Pulmonary artery endothelial cell (primary cell): ENCODE measurements around the gene HBEGF. TPM values are rescaled to one million over a fixed set of nuclear protein-coding genes. Genes with fewer than 3 reads are reported as not detected.

Experiments used
- DNase-seq: peaks from one replicate; pipeline ENCODE4 v3.0.0-alpha.2; 2011; ENCODE audit warnings: low read depth, low spot score
- total RNA-seq: library from RNA; depleted of rRNA; stranded (reverse); fragments of >200 nt; gene quantifications from 2 replicates; pipeline ENCODE4 v1.2.3, GENCODE V29; 2014

HBEGF gene, protein sequence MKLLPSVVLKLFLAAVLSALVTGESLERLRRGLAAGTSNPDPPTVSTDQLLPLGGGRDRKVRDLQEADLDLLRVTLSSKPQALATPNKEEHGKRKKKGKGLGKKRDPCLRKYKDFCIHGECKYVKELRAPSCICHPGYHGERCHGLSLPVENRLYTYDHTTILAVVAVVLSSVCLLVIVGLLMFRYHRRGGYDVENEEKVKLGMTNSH
- 16.6 and 24.3 TPM in 2 replicates for total RNA-seq

DNA sequence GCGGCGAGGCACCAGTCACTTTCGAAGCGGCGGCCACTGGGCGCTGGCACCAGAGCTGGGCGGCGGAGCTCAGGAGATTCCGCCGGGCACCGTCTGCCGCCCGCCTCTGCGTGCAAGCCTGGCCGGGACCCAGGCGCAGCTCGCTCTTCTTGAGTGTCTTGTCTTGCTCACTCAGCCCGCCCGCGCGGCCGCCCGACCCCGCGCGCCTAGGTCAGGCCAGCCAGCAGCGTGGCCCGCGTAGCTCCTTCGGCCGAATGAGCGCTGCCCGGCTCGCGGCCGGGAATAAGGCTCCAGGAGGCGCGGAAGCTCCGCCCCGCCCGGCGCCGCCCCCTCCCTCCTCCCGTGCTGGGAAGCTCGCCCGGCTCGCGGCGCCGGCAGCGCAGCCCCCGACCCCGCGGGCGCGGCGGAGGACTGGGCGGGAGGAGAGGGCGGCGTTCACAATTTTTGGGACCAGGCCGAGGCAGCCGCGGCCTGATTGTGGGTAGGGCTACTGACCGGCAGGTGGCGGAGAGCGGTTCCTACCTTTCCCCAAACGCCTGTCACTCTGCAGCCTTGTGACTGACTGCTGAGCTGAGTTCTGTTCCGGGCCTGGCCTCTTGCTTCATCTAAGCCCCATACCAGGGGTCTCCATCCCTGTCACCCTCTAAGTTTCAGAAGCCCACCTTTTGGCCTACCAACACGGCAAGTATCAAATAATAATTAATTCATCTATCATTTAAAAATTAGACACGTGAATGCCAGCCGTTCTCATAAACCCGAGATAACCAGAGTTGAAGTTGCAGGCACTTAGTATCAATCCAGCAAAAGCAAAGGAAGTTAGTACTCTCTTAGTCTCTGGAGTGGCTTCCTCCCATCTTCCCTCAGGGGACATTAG, at the start of gene HBEGF:
Gene HBEGF, minus strand, starts transcription at position 256 of the 874 bp plus-strand sequence. CDS start 275 bp downstream, outside the sequence.
- no peak for DNase-seq

DNA sequence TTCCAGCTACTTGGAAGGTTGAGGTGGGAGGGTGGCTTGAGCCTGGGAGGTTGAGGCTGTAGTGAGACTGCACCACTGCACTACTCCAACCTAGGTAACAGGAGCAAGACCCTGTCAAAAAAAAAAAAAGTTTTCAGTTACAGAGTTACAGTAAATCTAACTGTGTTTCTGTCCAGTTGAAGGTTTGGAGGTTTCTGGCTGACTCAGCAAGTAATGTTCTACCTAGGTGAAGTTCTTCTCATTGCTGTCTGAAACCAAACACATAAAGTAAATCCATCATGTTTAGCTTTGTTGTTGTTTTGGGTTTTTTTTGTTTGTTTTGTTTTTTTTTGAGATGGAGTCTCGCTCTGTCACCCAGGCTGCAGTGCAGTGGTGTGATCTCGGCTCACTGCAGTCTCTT, 47.3 kb upstream of the HBEGF start:
- no peak for DNase-seq

DNA sequence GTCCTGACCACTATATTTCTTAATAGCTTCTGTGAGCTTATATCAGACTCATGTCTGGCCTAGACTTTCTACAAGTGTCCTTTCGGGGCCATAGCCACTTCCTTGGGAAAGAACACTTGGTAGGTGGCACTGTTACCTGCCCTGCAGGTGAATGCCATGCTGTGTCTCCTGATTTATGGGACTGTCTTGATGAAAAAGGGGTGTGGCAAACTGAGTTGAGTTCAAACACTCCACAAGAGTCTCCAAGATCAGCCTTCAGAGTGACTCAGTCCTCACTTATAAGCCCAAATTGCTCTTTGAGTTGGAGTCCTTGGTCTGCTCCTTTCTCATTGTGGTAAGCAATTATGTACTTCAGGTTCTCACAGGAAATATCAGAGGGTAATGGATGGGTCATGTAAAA, 45.3 kb upstream of the HBEGF start:
- no peak for DNase-seq

DNA sequence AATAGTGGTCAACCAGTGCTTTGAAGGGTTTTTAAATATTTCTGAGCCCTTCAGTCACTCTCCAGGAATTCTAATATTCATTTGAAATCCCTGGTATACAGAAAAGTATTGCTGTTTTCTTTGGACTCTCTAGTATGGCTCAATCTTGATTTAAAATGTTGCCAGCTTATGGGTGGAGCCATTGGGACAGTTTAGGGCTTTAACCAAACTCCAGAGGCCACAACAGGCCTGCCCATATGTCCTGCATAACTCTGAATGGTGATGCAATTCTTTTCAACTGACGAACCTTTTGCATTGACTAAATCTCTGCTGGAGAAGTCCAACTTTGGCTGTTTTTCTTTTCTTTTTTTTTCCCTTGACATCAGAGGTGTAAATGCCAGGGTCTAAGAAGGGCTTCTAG, 44.9 kb upstream of the HBEGF start:
- DNase-seq: no peak

DNA sequence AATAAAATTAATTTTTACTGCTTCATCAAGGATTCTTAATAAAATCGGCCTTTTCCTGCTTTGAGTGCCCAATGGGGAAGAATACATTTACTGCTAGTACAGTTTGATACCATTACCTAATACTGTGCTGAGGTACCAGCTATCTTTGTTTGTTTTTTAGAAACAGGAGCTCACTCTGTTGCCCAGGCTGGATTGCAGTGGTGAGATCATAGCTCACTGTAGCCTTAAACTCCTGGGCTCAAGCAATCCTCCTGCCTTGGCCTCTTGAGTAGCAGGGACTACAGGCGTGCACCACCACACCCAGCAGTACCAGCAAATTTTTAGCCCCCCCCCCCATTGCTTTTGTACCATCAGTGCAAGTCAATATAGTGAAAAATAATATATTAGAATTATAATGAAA, 41.6 kb upstream of the HBEGF start:
- no peak for DNase-seq

DNA sequence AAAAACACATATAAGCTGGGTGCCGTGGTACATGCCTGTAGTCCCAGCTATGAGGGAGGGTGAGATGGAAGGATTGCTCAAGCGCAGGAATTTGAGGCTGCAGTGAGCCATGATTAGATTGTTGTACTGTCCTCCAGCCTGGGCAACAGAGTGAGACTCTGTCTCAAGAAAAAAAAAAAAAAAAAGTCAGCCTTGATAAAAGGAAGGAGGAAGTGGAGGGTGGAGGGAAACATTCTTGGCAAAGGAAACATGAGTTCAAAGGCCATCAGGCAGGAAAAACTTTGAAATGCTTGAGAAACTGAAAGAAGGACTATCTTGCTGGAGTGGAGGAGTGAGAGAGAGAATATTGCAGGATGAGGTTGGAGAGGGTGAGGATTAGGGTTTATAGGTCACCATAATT, 36.9 kb upstream of the HBEGF start:
- no peak for DNase-seq

DNA sequence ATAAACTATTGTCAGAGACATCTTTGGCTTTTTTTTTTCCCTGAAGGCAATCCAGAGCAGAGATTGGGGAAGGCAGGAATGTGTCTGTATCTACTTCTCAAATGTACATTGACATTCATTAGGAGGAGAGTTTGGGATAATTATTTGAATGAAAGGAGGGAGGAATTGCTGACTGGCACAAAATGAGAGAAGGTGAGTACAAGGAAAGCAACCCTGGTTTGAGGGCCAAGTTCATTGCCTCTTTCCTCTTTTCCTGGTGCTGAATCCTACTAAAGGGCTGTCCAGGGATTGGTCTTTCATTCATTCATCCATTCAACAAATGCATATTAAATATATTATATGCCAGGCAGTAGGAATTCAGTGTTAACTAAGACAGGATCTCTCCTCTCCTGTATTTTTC, 36.5 kb upstream of the HBEGF start:
- DNase-seq: no peak

DNA sequence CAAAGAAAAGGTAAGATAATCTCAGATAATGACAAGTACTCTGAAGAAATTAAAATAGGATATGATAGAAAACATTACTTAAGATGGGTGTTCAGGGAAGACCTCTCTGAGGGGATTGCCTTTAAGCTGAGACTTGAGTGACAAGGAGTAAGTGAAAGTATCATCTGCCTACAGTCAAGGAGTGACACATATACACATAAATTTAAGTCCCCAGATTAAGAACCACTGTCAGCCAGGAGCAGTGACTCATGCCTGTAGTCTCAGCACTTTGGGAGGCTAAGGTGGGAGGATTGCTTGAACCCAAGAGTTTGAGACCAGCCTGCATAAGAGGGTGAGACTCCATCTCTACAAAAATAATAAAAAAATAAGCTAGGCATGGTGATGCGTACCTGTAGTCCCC, 35.6 kb upstream of the HBEGF start:
- no peak for DNase-seq

DNA sequence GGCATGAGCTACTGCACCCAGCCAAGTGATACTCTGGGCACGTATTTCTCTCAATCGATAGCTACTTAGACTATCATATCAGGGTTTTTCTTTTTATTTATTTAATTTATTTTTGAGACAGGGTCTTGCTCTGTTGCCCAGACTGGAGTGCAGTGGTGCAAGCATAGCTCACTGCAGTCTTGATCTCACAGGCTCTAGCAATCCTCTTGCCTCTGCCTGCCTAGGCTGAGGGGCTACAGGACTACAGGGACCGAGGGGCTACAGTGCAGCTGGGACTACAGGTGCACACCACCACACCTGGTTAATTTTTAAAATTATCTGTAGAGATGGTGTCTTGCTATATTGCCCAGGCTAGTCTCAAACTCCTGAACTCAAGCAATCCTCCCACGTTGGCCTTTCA, 34.9 kb upstream of the HBEGF start:
- DNase-seq: no peak

DNA sequence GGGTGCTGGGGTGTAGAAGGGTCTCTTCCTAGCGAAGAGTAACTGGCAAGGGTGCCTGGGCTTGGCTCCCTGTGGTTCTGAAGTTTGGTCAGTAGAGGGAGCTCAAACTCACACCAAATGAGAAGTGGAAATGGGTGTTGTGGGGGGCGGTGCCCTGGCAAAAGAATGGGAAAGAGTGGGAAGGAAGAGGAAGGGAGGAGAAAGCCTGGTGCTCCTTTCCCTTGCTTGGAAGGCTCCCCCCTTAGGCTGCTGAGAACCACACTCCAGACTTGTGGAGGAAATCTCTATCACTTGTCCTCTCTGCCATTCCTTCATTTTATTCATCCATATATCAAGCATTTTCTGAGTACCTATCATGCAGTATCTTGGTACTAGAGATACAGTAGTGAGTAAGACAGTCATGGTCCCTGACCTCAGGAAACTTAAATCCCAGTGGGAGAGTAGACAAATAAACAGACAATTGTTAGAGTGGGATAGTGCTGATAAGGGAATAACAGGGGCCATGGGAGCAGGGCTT, 26.6 kb upstream of the HBEGF start:
- DNase-seq: peak; percentile 69

DNA sequence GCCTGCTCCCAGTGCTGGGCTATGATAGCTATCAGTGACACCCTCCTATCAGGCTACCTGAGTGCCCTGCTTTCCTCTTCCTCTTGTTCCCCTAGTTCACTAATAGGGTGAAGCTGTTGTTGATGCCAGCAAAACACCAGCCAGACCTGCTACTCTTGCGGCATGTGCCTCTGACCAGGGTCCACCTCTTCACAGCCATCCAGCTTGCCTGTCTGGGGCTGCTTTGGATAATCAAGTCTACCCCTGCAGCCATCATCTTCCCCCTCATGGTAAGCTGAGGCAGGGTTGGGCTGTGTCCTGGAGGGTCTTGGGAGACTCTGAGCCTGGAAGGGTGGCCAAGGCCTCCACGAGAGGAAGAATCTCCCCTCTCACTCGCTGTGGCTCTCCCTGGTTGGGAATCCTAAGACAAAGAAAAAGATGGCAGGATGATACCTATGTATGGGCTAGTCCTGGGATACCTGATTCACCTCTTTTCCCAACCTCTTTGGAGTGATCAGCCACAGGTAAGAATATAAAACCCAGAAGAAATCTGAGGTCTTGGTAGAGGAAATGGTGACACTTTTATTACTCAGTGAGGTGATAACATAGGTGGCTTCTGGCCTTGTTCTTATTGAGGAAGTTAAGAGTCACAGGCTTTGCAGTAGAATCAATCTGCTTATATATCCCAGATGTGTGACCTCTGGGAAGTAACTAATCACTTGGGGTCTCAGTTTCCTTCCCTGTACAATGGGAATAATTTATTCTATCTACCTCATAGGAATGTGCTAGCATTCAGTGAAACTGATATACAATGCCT, 25.2 kb upstream of the HBEGF start:
- DNase-seq: no peak

DNA sequence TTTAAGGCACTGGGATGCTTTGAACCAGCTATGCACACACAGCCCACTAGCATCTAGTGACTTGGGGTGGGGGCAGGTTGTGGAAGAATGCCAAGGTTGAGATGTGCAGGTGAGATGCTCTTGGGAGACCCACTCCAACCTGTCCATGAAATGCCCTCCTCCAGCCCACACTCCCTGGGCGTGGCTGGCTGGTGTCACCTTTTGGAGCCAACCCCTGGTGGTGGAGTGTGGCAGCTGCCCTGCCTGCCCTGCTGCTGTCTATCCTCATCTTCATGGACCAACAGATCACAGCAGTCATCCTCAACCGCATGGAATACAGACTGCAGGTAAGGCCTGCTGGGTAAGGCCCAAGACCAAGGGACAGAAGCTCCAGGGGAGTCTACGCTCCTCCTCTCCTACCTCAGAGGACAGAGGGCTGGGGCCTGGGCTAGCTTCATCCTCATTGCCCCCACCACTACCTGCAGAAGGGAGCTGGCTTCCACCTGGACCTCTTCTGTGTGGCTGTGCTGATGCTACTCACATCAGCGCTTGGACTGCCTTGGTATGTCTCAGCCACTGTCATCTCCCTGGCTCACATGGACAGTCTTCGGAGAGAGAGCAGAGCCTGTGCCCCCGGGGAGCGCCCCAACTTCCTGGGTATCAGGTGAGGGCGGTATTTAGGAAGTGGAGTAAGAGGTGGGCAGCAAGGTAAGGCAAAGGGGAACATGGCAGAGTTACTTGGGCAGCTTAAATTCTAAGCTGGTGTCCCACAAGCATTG, 21.0 kb upstream of the HBEGF start:
- no peak for DNase-seq

DNA sequence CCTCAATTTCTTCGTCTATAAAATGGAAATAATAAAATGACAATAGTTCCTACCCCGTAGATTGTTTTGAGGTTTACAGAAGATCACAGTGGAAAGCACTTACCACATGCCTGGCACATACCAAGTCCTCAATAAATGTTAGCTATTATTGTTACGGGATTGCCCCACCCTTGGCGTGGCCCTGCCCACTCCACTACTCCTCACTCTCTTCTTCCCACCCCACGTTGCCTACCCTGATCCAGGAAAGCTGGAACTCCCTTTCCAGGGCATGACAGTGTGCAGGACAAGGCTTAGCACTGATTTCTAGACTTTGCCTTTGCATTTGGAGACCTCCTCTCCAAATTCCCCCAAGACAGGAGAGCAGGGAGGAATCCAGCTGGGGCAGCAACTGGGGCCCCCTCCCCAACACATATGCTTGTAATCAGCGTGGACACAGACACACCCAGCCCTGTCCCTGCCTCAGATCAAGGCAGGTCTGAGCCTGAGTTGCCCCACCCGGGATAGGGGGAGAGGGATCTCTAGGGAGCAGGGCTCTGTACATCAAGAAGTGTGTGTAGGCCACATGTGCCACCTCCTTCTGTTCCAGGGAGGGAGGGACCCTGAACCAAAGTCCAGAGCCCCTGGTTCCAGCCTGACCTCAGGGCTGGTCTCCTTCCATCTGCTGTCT, 20.3 kb upstream of the HBEGF start:
- DNase-seq: no peak

DNA sequence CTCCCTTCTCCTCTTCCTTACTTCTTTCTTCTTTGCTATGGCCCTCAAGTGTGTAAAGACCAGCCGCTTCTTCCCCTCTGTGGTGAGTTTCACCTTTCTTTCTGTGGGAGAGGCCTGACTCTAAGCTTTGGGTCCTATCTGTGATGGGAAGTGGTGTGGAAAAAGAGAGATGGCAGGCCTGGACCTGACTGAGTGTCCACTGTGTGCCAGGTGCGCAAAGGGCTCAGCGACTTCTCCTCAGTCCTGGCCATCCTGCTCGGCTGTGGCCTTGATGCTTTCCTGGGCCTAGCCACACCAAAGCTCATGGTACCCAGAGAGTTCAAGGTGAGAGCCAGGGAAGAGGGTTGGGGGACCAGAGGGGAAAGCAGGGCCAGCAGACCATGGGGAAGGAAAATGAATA, 19.5 kb upstream of the HBEGF start:
- DNase-seq: no peak

DNA sequence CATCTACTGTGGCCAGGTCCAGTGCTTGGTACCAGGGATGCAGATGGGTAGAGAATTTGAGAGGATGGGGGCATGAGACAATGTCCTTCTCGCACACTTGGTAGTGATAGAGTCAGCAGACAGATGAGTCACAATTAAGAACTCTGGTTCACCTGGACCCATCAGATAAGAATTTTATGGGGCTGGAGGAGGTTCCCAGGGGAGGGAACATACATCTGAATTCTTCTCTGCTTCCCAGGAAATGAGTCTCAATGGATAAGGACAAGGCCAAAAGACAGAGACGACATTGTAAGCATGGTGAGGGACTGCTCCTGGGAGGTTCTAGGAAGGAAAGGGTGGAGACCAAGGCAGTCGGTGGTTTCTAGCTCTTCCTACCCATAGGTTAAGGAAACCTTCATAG, 18.9 kb upstream of the HBEGF start:
- no peak for DNase-seq

DNA sequence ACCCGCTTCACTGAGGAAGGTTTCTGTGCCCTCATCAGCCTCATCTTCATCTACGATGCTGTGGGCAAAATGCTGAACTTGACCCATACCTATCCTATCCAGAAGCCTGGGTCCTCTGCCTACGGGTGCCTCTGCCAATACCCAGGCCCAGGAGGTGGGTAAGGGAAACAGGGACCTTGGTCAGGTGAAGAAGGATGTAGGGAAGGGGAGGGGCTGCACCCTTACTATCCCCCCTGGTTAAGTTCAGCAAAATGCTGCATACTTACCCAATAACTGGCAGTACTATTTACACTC, 18.0 kb upstream of the HBEGF start:
- DNase-seq: no peak

DNA sequence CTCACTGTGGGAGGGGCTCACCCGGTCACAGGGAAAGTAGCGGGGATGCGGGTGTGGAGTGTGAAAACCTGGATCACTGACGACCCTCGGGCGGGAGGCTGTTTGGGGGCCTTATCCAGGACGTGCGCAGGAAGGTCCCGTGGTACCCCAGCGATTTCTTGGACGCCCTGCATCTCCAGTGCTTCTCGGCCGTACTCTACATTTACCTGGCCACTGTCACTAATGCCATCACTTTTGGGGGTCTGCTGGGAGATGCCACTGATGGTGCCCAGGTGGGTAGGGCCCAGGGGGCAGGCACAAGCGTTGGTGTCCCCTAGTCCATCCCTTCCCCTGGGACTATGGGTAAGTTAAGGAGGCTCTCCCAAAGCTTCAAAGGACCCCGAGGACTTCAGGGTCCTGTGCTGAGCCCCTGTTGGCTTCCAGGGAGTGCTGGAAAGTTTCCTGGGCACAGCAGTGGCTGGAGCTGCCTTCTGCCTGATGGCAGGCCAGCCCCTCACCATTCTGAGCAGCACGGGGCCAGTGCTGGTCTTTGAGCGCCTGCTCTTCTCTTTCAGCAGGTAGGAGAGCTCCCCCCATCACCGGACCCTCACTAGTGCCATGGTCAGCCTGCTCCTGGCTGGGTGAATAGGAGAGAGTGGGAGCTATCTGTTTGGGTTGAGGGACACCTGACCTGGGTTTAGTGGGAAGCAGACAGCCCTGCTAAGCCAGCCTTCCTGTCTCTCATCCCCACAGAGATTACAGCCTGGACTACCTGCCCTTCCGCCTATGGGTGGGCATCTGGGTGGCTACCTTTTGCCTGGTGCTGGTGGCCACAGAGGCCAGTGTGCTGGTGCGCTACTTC, 17.4 kb upstream of the HBEGF start:
- DNase-seq: no peak

DNA sequence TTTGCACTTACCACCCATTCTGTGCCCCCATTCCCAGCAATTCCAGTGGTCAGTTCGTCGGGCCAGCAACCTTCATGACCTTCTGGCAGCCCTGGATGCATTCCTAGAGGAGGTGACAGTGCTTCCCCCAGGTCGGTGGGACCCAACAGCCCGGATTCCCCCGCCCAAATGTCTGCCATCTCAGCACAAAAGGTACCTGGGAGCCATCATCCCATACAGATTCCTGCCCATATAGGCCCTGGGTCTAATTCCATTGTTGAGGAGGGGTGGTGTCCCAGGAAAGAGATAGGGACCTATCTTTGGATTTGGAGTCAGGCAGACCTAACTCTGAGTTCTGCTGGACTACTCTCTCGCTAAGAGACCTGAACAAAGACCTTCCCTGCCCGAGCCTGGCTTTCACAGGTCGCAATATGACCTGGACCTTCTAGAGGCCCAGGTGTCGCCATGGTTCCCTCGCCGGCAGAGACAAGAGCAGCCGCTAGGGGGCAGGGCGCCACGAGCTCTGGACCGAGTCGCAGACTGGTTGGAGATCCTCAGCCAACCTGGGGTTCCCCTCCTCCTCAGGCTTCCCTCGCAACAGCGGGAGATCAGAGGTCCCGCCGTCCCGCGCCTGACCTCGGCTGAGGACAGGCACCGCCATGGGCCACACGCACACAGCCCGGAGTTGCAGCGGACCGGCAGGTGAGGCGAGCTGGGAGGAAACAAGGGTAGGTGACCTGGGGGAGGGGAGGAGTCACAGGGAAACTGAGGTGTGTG, 16.6 kb upstream of the HBEGF start:
- no peak for DNase-seq

DNA sequence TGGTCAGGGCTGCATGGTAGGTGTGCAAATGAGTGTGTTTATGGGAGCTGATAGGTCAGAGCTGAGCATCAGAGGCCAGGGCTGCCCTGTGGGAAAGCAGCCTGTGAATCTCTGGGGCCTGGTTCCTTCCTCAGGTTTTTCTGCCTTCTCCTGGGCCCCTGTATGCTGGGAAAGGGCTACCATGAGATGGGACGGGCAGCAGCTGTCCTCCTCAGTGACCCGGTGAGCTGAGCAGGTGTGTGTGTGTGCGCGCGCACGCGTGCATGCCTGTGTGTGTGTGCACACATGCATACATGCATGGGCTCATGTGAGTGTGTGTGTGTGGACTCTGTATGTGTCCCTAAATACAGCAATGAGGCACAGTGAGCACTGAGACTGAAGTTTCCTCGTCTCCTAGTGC, 15.9 kb upstream of the HBEGF start:
- DNase-seq: no peak
